Activated CD8-positive, alpha-beta T cell treated with anti-CD3 and anti-CD28 coated beads for 36 hours (primary cell): ENCODE measurements around the gene CPEB3. TPM values are rescaled to one million over a fixed set of nuclear protein-coding genes. Genes with fewer than 3 reads are reported as not detected.

Experiments
- ATAC-seq: fragments of 200-7000 bp; cut with Tn5 transposase; one replicate; pipeline ENCODE4 v1.10.0; 2021; ENCODE audit warnings: mild to moderate bottlenecking, moderate library complexity
- CTCF ChIA-PET: fragments of 350-600 bp; sonication (Branson Sonifier 250); formaldehyde crosslinking; loops from one replicate; lab custom pipeline; 2021; ENCODE audit warnings: antibody characterized with exemption; lab: Charles Lee
- POLR2A ChIA-PET: fragments of 350-600 bp; sonication (Branson Sonifier 250); formaldehyde crosslinking; loops from one replicate; lab custom pipeline; 2021; ENCODE audit warnings: antibody characterized with exemption; lab: Charles Lee
- DNase-seq: peaks from one replicate; pipeline ENCODE4 v3.0.0-alpha.2; 2020
- H3K27ac Mint-ChIP-seq: one replicate; pipeline ENCODE4 v1.8.0; 2021; ENCODE audit warnings: mild to moderate bottlenecking, mixed read lengths
- H3K27me3 Mint-ChIP-seq: one replicate; pipeline ENCODE4 v1.8.0; 2021; ENCODE audit warnings: mixed read lengths
- H3K36me3 Mint-ChIP-seq: one replicate; pipeline ENCODE4 v1.8.0; 2021; ENCODE audit warnings: low read depth, mixed read lengths
- H3K4me1 Mint-ChIP-seq: one replicate; pipeline ENCODE4 v1.8.0; 2021; ENCODE audit warnings: low read depth, mixed read lengths
- H3K4me3 Mint-ChIP-seq: one replicate; pipeline ENCODE4 v1.8.0; 2021; ENCODE audit warnings: mild to moderate bottlenecking, moderate library complexity, mixed read lengths
- H3K9me3 Mint-ChIP-seq: one replicate; pipeline ENCODE4 v1.8.0; 2021; ENCODE audit warnings: mixed read lengths
- CTCF ChIP-seq: fragments of 200-600 bp; IDR thresholded peaks from one replicate; pipeline ENCODE4 v1.8.0; 2022; ENCODE audit warnings: antibody characterized with exemption, mild to moderate bottlenecking
- intact Hi-C: fragments of 100-400 bp; cut with micrococcal nuclease; formaldehyde crosslinking; loops from one replicate; pipeline ENCODE4 v1.10.0; 2022
- total RNA-seq, 2 experiments: library from RNA; stranded (reverse); gene quantifications; one replicate each; pipeline ENCODE4 v1.2.3, GENCODE V29; 2021

Gene CPEB3
- total RNA-seq, 2 experiments from 2014 or later = 1.8 to 2.2 TPM

DNA sequence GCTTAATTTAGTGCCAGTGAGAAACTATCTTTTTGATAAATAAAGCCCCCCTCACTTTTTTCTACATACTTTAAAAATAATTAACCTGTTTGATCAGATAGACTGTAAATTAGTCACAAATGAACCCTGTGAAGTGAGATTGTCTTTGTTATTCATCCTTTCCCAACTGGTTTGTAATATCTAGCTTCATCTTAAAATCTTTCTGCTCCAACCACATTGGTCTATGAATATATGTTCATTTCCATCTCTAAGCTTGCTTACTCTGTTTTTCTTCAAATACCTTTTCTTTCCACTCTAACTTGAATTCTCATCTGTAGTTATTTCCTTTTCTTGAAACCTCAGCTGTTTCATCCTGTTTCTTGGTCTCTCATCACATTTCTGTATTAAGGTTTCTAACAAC is 12.2 kb upstream of the CPEB3 start:
- H3K36me3 Mint-ChIP-seq = peaks cover 17% of the 10 kb centered on the region
- H3K27me3 Mint-ChIP-seq = no peaks in the 10 kb centered on the region
- H3K9me3 Mint-ChIP-seq = no peaks in the 10 kb centered on the region
- TF ChIP-seq CTCF = no peak
- CTCF ChIA-PET = interaction anchor here (0.6 kb wide), 1 partner anchor 306 kb away, joined by 4 read pairs; no protein-coding TSS in a partner anchor
- peaks cover 47% of the 10 kb centered on the region for H3K4me1 Mint-ChIP-seq
- DNase-seq (no peak), ATAC-seq (peak; percentile 49)
- POLR2A ChIA-PET = interaction anchor here (1.1 kb wide), 1 partner anchor 11 kb away, joined by 4 read pairs; the partner anchor contains the start of gene MARCHF5
- H3K4me3 Mint-ChIP-seq = no peak overlapping the region
- peak overlapping the region; percentile 69 for H3K27ac Mint-ChIP-seq
- intact Hi-C loops = no loop called here

DNA sequence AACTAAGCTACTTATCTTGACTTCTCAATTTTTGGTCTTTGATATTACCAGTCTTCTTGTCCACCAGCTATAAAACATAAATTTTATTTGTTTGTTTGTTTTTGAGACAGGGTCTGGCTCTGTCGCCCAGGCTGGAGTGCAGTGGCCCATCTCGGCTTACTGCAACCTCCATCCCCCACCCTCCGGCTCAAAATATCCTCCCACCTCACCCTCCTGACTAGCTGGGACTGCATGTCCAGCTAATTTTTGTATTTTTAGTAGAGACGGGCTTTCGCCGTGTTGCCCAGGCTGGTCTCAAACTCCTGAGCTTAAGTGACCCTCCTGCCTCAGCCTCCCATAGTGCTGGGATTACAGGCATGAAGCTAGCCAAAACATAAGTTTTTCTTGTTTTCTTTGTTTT is 7.6 kb upstream of the CPEB3 start:
- H3K4me3 Mint-ChIP-seq = no peak overlapping the region
- no peaks in the 10 kb centered on the region for H3K27me3 Mint-ChIP-seq
- TF ChIP-seq CTCF = no peak
- peaks cover 47% of the 10 kb centered on the region for H3K4me1 Mint-ChIP-seq
- ChIA-PET CTCF (interaction anchor here (1.2 kb wide), 1 partner anchor 68 kb away, joined by 3 read pairs; no protein-coding TSS in a partner anchor), POLR2A (interaction anchor here (1.5 kb wide), 1 partner anchor 8 kb away, joined by 3 read pairs; the partner anchor contains the start of genes CPEB3 and MARCHF5)
- DNase-seq = no peak
- H3K36me3 Mint-ChIP-seq = peaks cover 29% of the 10 kb centered on the region
- no peak overlapping the region for H3K27ac Mint-ChIP-seq
- intact Hi-C loops = no loop called here
- no peak for ATAC-seq
- H3K9me3 Mint-ChIP-seq = no peaks in the 10 kb centered on the region

GRCh38 chr10:92291921-92292845 is 1.3 kb upstream of the CPEB3 start:
- ATAC-seq (no peak), DNase-seq (peak; percentile 77)
- H3K27ac Mint-ChIP-seq = peak overlapping the region; percentile 88
- H3K4me3 Mint-ChIP-seq = peak overlapping the region; percentile 93
- ChIA-PET CTCF (interaction anchor here (0.9 to 2.1 kb wide), 8 partner anchors 12 to 204 kb away, joined by 3 to 11 read pairs (median 4); no protein-coding TSS in a partner anchor), POLR2A (interaction anchor here (1.0 to 2.1 kb wide), 4 partner anchors 11 to 191 kb away, joined by 3 to 4 read pairs (median 4); no protein-coding TSS in a partner anchor)
- peaks cover 22% of the 10 kb centered on the region for H3K4me1 Mint-ChIP-seq
- H3K9me3 Mint-ChIP-seq = no peaks in the 10 kb centered on the region
- no peak for TF ChIP-seq CTCF
- intact Hi-C loops = loop anchor here (5.0 kb wide), 2 partner anchors 50 to 205 kb away; no protein-coding TSS in a partner anchor
- H3K27me3 Mint-ChIP-seq = no peaks in the 10 kb centered on the region
- H3K36me3 Mint-ChIP-seq = peaks cover 12% of the 10 kb centered on the region

GRCh38 chr10:92291616-92291865 is 663 bp upstream of the CPEB3 start:
- DNase-seq (no peak), ATAC-seq (no peak)
- no peaks in the 10 kb centered on the region for H3K27me3 Mint-ChIP-seq
- peak overlapping the region; percentile 88 for H3K27ac Mint-ChIP-seq
- H3K4me3 Mint-ChIP-seq = peak overlapping the region; percentile 93
- ChIA-PET CTCF (interaction anchor here (0.8 to 2.1 kb wide), 9 partner anchors 13 to 204 kb away, joined by 3 to 11 read pairs (median 4); no protein-coding TSS in a partner anchor), POLR2A (interaction anchor here (1.0 to 2.1 kb wide), 5 partner anchors 12 to 190 kb away, joined by 3 to 4 read pairs (median 4); no protein-coding TSS in a partner anchor)
- peaks cover 11% of the 10 kb centered on the region for H3K36me3 Mint-ChIP-seq
- TF ChIP-seq CTCF = no peak
- H3K9me3 Mint-ChIP-seq = no peaks in the 10 kb centered on the region
- intact Hi-C loops = loop anchor here (5.0 kb wide), 2 partner anchors 49 to 204 kb away; no protein-coding TSS in a partner anchor
- peaks cover 20% of the 10 kb centered on the region for H3K4me1 Mint-ChIP-seq
